HL-60/S4 treated with retinoic acid at 250 ng/mL for 4 days and 3 days (cell line): Measurements from ENCODE around the gene RHBG.

Experiments
- in situ Hi-C: fragments of 300-500 bp; cut with MboI; formaldehyde crosslinking; loops from 2 replicates; pipeline ENCODE4 v1.7.0; 2022; ENCODE audit warnings: low sequenced_read_pairs

Gene RHBG

GRCh38 chr1:156422602-156423091 lies 53.6 kb downstream of the RHBG start:
- in situ Hi-C loops: no loop called here

GRCh38 chr1:156423422-156424352 lies 54.7 kb downstream of the RHBG start:
- in situ Hi-C loops: no loop called here

GRCh38 chr1:156424806-156425432 lies 55.9 kb downstream of the RHBG start:
- in situ Hi-C loops: no loop called here

- in situ Hi-C loops: no loop called here
These were observed 56.9 kb downstream of the RHBG start for GRCh38 chr1:156425943-156426342.

- in situ Hi-C loops: no loop called here
These were observed 58.9 kb downstream of the RHBG start for GRCh38 chr1:156427957-156428356.

GRCh38 chr1:156428746-156429288 lies 59.8 kb downstream of the RHBG start:
- in situ Hi-C loops: no loop called here

- in situ Hi-C loops: no loop called here
These were observed 60.5 kb downstream of the RHBG start for GRCh38 chr1:156429313-156430060.

- in situ Hi-C loops: no loop called here
These were observed 61.3 kb downstream of the RHBG start for GRCh38 chr1:156430303-156430702.

GRCh38 chr1:156430866-156431265 lies 61.9 kb downstream of the RHBG start:
- in situ Hi-C loops: no loop called here

- in situ Hi-C loops: no loop called here
These were observed 62.4 kb downstream of the RHBG start for GRCh38 chr1:156431366-156431765.

GRCh38 chr1:156431769-156432668 lies 63.0 kb downstream of the RHBG start:
- in situ Hi-C loops: no loop called here

GRCh38 chr1:156432669-156433018 lies 63.6 kb downstream of the RHBG start:
- in situ Hi-C loops: no loop called here

GRCh38 chr1:156433032-156433431 lies 64.0 kb downstream of the RHBG start:
- in situ Hi-C loops: no loop called here

GRCh38 chr1:156433602-156434001 lies 64.6 kb downstream of the RHBG start:
- in situ Hi-C loops: no loop called here
